ENCODE measurements around the gene CACYBP. TPM values are rescaled to one million over a fixed set of nuclear protein-coding genes. Genes with fewer than 3 reads are reported as not detected.

The CACYBP gene
- polyA plus RNA-seq, 2 of the 4 experiments (the other 2 are of a cell fraction), result 151 to 253 TPM

GRCh38 chr1:174995121-174995520, 4.6 kb upstream of the CACYBP start:
- POLR2A ChIA-PET, result no interaction called here

GRCh38 chr1:174995916-174996315, 3.8 kb upstream of the CACYBP start:
- H3K27ac ChIP-seq, result no peak overlapping the region
- no peak overlapping the region for H3K4me3 ChIP-seq
- 74% methylated on average over 1 of the region's 1 CpG for WGBS (ENCODE audit: missing lambda C conversion rate)
- FAIRE-seq (no peak), ATAC-seq (no peak), DNase-seq (ENCODE audit: low read depth in 1 of 2, low spot score in 1 of 2) (no peak)
- POLR2A ChIA-PET, result no interaction called here
- H3K9me3 ChIP-seq, result no peaks in the 10 kb centered on the region
- H3K4me1 ChIP-seq, result peaks cover 13% of the 10 kb centered on the region; the same call in 2 of the 3 replicates
- CTCF ChIA-PET, result interaction anchor here (1.5 to 1.6 kb wide), 2 partner anchors 225 to 733 kb away, joined by 5 to 6 read pairs; no protein-coding TSS in a partner anchor
- no peak overlapping the region for H3K4me2 ChIP-seq
- TF ChIP-seq PHF8 (IDR thresholded peaks at IDR 0.05; ENCODE audit: borderline replicate concordance, low read depth) (no peak), ESRRA (IDR thresholded peaks at IDR 0.05; ENCODE audit: borderline replicate concordance, low read length) (no peak), BHLHE40 (IDR thresholded peaks at IDR 0.05; ENCODE audit: low read depth, low read length) (no peak), EP300 (IDR thresholded peaks at IDR 0.05) (no peak), JUNB (IDR thresholded peaks at IDR 0.05) (no peak), ZNF302 (CRISPR knock-in tag; IDR thresholded peaks at IDR 0.05) (no peak), MAFK (IDR thresholded peaks at IDR 0.05; ENCODE audit: partially characterized antibody) (no peak), ATOH8 (CRISPR knock-in tag; IDR thresholded peaks at IDR 0.05; ENCODE audit: low read depth) (no peak), HOXB13 (CRISPR knock-in tag; IDR thresholded peaks at IDR 0.05; ENCODE audit: low read depth) (no peak), FOSL2 (IDR thresholded peaks at IDR 0.05) (no peak), FOSL2 (CRISPR knock-in tag; IDR thresholded peaks at IDR 0.05) (no peak), MAX (IDR thresholded peaks at IDR 0.05) (no peak), RAD21 (conservative IDR thresholded peaks at IDR 0.05 in 1 of 2, IDR thresholded peaks at IDR 0.05 in 1 of 2) (no peak), EHF (CRISPR knock-in tag; IDR thresholded peaks at IDR 0.05) (no peak), HEYL (CRISPR knock-in tag; IDR thresholded peaks at IDR 0.05) (no peak), ZSCAN20 (CRISPR knock-in tag; IDR thresholded peaks at IDR 0.05) (no peak), KDM5A (IDR thresholded peaks at IDR 0.05) (no peak), POLR2A (IDR thresholded peaks at IDR 0.05; ENCODE audit: low read length) (no peak)

More at GRCh38 chr1:174995121-174995520, 4.6 kb upstream of the CACYBP start:
- TF ChIP-seq RCOR1 (IDR thresholded peaks at IDR 0.05; ENCODE audit: low read depth, low read length) (no peak), ZFP36 (IDR thresholded peaks at IDR 0.05; ENCODE audit: borderline replicate concordance, partially characterized antibody) (no peak), SMC3 (IDR thresholded peaks at IDR 0.05) (no peak), MYC (IDR thresholded peaks at IDR 0.05; ENCODE audit: borderline replicate concordance, low read length) (no peak), PHF8 (IDR thresholded peaks at IDR 0.05; ENCODE audit: borderline replicate concordance, low read depth) (no peak), HOXA7 (CRISPR knock-in tag; IDR thresholded peaks at IDR 0.05) (no peak), RFX5 (IDR thresholded peaks at IDR 0.05) (no peak), MAFK (IDR thresholded peaks at IDR 0.05; ENCODE audit: partially characterized antibody) (no peak)
- Histone ChIP-seq H3K4me1 (peaks cover 14% of the 10 kb centered on the region; the same call in 2 of the 3 replicates), H3K4me2 (no peak overlapping the region), H3K9me3 (no peaks in the 10 kb centered on the region), H3K4me3 (no peak overlapping the region), H3K27ac (no peak overlapping the region)
- ATAC-seq (no peak), FAIRE-seq (no peak), DNase-seq (ENCODE audit: low read depth in 1 of 2, low spot score in 1 of 2) (no peak)
- 58% methylated on average over 3 of the region's 3 CpGs for WGBS (ENCODE audit: missing lambda C conversion rate)
- CTCF ChIA-PET, result interaction anchor here (1.5 kb wide), 1 partner anchor 224 kb away, joined by 6 read pairs; no protein-coding TSS in a partner anchor

GRCh38 chr1:174996476-174996875, 3.3 kb upstream of the CACYBP start:
- POLR2A ChIA-PET, result interaction anchor here (4.5 kb wide), 1 partner anchor 27 kb away, joined by 75 read pairs; the partner anchor contains the start of gene MRPS14
- DNase-seq (ENCODE audit: low read depth in 1 of 2, low spot score in 1 of 2) (no peak), FAIRE-seq (no peak), ATAC-seq (no peak)
- Histone ChIP-seq H3K4me2 (no peak overlapping the region), H3K27ac (no peak overlapping the region), H3K4me3 (no peak overlapping the region), H3K9me3 (no peaks in the 10 kb centered on the region), H3K4me1 (peaks cover 14% of the 10 kb centered on the region; the same call in 2 of the 3 replicates)
- CTCF ChIA-PET, result interaction anchor here (0.7 to 1.6 kb wide), 4 partner anchors 34 to 734 kb away, joined by 3 to 6 read pairs (median 4); no protein-coding TSS in a partner anchor
- TF ChIP-seq FOSL2 (IDR thresholded peaks at IDR 0.05), result no peak
- TF ChIP-seq FOSL2 (CRISPR knock-in tag; IDR thresholded peaks at IDR 0.05), result peak; percentile 68
- no peak for TF ChIP-seq BHLHE40 (IDR thresholded peaks at IDR 0.05; ENCODE audit: low read depth, low read length)
- no peak for TF ChIP-seq HEYL (CRISPR knock-in tag; IDR thresholded peaks at IDR 0.05)
- TF ChIP-seq PHF8 (IDR thresholded peaks at IDR 0.05; ENCODE audit: borderline replicate concordance, low read depth), result no peak
- no peak for TF ChIP-seq CBX2 (IDR thresholded peaks at IDR 0.05; ENCODE audit: borderline replicate concordance, low read depth)
- TF ChIP-seq FOSB (CRISPR knock-in tag; IDR thresholded peaks at IDR 0.05), result no peak
- WGBS (ENCODE audit: missing lambda C conversion rate), result 25% methylated on average over 1 of the region's 1 CpG

All from A549 (cell line).